Raji (cell line): ENCODE measurements around the gene ZNF496.

Source experiments
- POLR2A ChIP-seq: IDR thresholded peaks from 2 replicates; pipeline ENCODE4 v1.6.1; 2011; ENCODE audit warnings: low read depth, low read length, control low read depth; ENCODE audit not compliant: insufficient read depth

ZNF496 gene

GRCh38 chr1:247360116-247360898 is 28.6 kb upstream of the ZNF496 start:
- no peak for TF ChIP-seq POLR2A

GRCh38 chr1:247359559-247359958 is 27.9 kb upstream of the ZNF496 start:
- TF ChIP-seq POLR2A = no peak

GRCh38 chr1:247358920-247359319 is 27.3 kb upstream of the ZNF496 start:
- no peak for TF ChIP-seq POLR2A

- no peak for TF ChIP-seq POLR2A
Measured at GRCh38 chr1:247357781-247358211, 26.1 kb upstream of the ZNF496 start.

GRCh38 chr1:247357052-247357780 is 25.5 kb upstream of the ZNF496 start:
- no peak for TF ChIP-seq POLR2A

- TF ChIP-seq POLR2A = no peak
Measured at GRCh38 chr1:247352175-247352574, 20.5 kb upstream of the ZNF496 start.

- no peak for TF ChIP-seq POLR2A
Measured at GRCh38 chr1:247350587-247350986, 18.9 kb upstream of the ZNF496 start.

GRCh38 chr1:247347477-247348222 is 16.0 kb upstream of the ZNF496 start:
- TF ChIP-seq POLR2A = no peak

GRCh38 chr1:247345881-247346280 is 14.2 kb upstream of the ZNF496 start:
- no peak for TF ChIP-seq POLR2A

- no peak for TF ChIP-seq POLR2A
Measured at GRCh38 chr1:247343801-247344200, 12.1 kb upstream of the ZNF496 start.

GRCh38 chr1:247338723-247339275 is 7.1 kb upstream of the ZNF496 start:
- no peak for TF ChIP-seq POLR2A

GRCh38 chr1:247337961-247338360 is 6.3 kb upstream of the ZNF496 start:
- no peak for TF ChIP-seq POLR2A

- no peak for TF ChIP-seq POLR2A
Measured at GRCh38 chr1:247337250-247337746, 5.6 kb upstream of the ZNF496 start.

GRCh38 chr1:247336390-247336789 is 4.7 kb upstream of the ZNF496 start:
- no peak for TF ChIP-seq POLR2A

GRCh38 chr1:247335882-247336281 is 4.2 kb upstream of the ZNF496 start:
- TF ChIP-seq POLR2A = no peak

- no peak for TF ChIP-seq POLR2A
Measured at GRCh38 chr1:247334378-247335133, 2.9 kb upstream of the ZNF496 start.
